ENCODE data around the gene NEAT1.

DNA sequence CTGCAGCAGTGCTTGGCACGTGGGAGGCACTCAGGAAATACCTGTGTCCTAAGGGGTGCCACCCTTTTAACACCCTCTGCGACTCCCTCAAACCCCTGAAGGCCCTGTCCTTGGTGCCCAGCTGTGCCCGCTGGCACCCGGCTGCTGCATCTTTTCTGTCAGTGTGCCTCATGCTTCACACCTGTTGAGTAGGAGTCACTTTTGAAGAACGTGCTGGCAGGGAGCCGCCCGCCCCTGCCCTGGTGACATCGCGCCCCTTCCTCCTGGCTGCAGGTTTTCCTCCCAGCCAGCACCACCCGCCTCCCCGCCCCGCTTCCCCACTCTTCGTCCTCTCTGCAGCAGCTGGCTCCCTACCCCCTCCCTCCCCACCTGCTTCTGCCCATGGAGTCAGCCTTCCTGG, 18.4 kb upstream of the NEAT1 start:
- TF ChIP-seq POLR2A (IDR thresholded peaks at IDR 0.05; ENCODE audit: low read depth, low read length) (no peak), POLR2AphosphoS5 (IDR thresholded peaks at IDR 0.05; ENCODE audit: low read depth, low read length) (no peak), SPI1 (IDR thresholded peaks at IDR 0.05; ENCODE audit: low read depth, low read length) (no peak)

Data from GM12891 (cell line).